Fibroblast of lung (primary cell): ENCODE data around the gene ZFPL1. TPM values are rescaled to one million over a fixed set of nuclear protein-coding genes. Genes with fewer than 3 reads are reported as not detected.

Experiments
- DNase-seq, 2 donors: peaks; one replicate each; pipeline versions ENCODE4 v3.0.0 to v3.0.0-alpha.2; 2010; ENCODE audit warnings: low read depth in 2 of 2
- H2AFZ ChIP-seq: 2 replicates; pipeline ENCODE4 v1.5.1; 2012; ENCODE audit warnings: low read length, control low read depth, inconsistent platforms
- H3K27ac ChIP-seq: 2 replicates; pipeline ENCODE4 v1.5.1; 2011; ENCODE audit warnings: low read length, control low read depth; ENCODE audit not compliant: insufficient read depth
- H3K27me3 ChIP-seq: 2 replicates; pipeline ENCODE4 v1.5.1; 2011; ENCODE audit warnings: mild to moderate bottlenecking, low read length; ENCODE audit not compliant: control insufficient read depth, insufficient read depth
- H3K36me3 ChIP-seq: 2 replicates; pipeline ENCODE4 v1.5.1; 2011; ENCODE audit warnings: low read length; ENCODE audit not compliant: control insufficient read depth, insufficient read depth
- H3K4me1 ChIP-seq: 2 replicates; pipeline ENCODE4 v1.5.1; 2011; ENCODE audit warnings: low read length; ENCODE audit not compliant: control insufficient read depth, insufficient read depth; ENCODE audit errors: extremely low read depth
- H3K4me2 ChIP-seq: 2 replicates; pipeline ENCODE4 v1.5.1; 2011; ENCODE audit warnings: low read length, control low read depth; ENCODE audit not compliant: insufficient read depth; ENCODE audit errors: extremely low read depth
- H3K4me3 ChIP-seq, 4 experiments: fragments of 200-600 bp in 1 of 4; sonication (generic) in 1 of 4; replicated peaks in 1 of 4; 2 replicates each; pipeline ENCODE4 v1.5.1; 2011 to 2016; ENCODE audit warnings: low read length in 4 of 4, low read depth in 3 of 4, mild to moderate bottlenecking in 3 of 4, control low read depth in 2 of 4, inconsistent platforms in 1 of 4, mixed read lengths in 1 of 4; ENCODE audit not compliant: insufficient read depth in 1 of 4; ENCODE audit errors: control extremely low read depth in 1 of 4
- H3K79me2 ChIP-seq: 2 replicates; pipeline ENCODE4 v1.5.1; 2012; ENCODE audit warnings: mild to moderate bottlenecking, low read length, inconsistent platforms; ENCODE audit not compliant: control insufficient read depth, insufficient read depth
- H3K9ac ChIP-seq: 2 replicates; pipeline ENCODE4 v1.5.1; 2011; ENCODE audit warnings: mild to moderate bottlenecking, low read length, control low read depth; ENCODE audit not compliant: insufficient read depth
- H3K9me3 ChIP-seq: 2 replicates; pipeline ENCODE4 v1.5.1; 2012; ENCODE audit warnings: low read depth, low read length; ENCODE audit not compliant: control insufficient read depth, insufficient read depth
- H4K20me1 ChIP-seq: 2 replicates; pipeline ENCODE4 v1.5.1; 2011; ENCODE audit warnings: low read length; ENCODE audit not compliant: control insufficient read depth, insufficient read depth; ENCODE audit errors: extremely low read depth
- CTCF ChIP-seq, 2 donors: IDR thresholded peaks in 1 of 2; conservative IDR thresholded peaks in 1 of 2; 1 replicate in 1 of 2; 2 replicates in 1 of 2; pipeline ENCODE4 v1.5.1; 2011 to 2012; ENCODE audit warnings: low read length in 2 of 2, control low read depth in 1 of 2, inconsistent platforms in 1 of 2, low read depth in 1 of 2, mild to moderate bottlenecking in 1 of 2
- EZH2 ChIP-seq: IDR thresholded peaks from 2 replicates; pipeline ENCODE4 v1.5.1; 2012; ENCODE audit warnings: low read length, control low read depth, mild to moderate bottlenecking; ENCODE audit errors: missing control alignments
- polyA plus RNA-seq, 2 donors: library from polyadenylated mRNA; depleted of rRNA in 1 of 2; stranded (reverse) in 1 of 2; unstranded in 1 of 2; fragments of >200 nt; gene quantifications; 2 replicates each; pipeline ENCODE4 v1.2.1, GENCODE V29; 2011 to 2012; ENCODE audit warnings: missing spikeins in 1 of 2
- total RNA-seq: library from RNA; depleted of rRNA; stranded (reverse); fragments of >200 nt; gene quantifications from 2 replicates; pipeline ENCODE4 v1.2.1, GENCODE V29; 2014

ZFPL1 gene
- total and polyA plus RNA-seq, 2 donors (not counting 1 experiment from before 2014, with no cell fraction given): 30.8 to 36.0 TPM

- no peak for TF ChIP-seq CTCF (conservative IDR thresholded peaks at IDR 0.05 in 1 of 2, IDR thresholded peaks at IDR 0.05 in 1 of 2; ENCODE audit: low read depth in 1 of 2, low read length in 2 of 2)
- no peak for TF ChIP-seq EZH2
- no peaks in the 10 kb centered on the region for H4K20me1 ChIP-seq
- H3K27ac ChIP-seq: peak overlapping the region; percentile 85
- H3K4me1 ChIP-seq: peaks cover 11% of the 10 kb centered on the region
- DNase-seq: no peak
- H3K4me2 ChIP-seq: peak overlapping the region; percentile 98
- peak overlapping the region; percentile 88 for H2AFZ ChIP-seq
- peak overlapping the region; percentile 71 to 91 (median 84) for H3K4me3 ChIP-seq
- H3K79me2 ChIP-seq: peaks cover 44% of the 10 kb centered on the region
- H3K27me3 ChIP-seq: no peaks in the 10 kb centered on the region
- H3K9me3 ChIP-seq: no peaks in the 10 kb centered on the region
- peaks cover 17% of the 10 kb centered on the region for H3K36me3 ChIP-seq
- peak overlapping the region; percentile 95 for H3K9ac ChIP-seq
These were observed 738 bp upstream of the ZFPL1 start for GRCh38 chr11:65083134-65083833.

DNA sequence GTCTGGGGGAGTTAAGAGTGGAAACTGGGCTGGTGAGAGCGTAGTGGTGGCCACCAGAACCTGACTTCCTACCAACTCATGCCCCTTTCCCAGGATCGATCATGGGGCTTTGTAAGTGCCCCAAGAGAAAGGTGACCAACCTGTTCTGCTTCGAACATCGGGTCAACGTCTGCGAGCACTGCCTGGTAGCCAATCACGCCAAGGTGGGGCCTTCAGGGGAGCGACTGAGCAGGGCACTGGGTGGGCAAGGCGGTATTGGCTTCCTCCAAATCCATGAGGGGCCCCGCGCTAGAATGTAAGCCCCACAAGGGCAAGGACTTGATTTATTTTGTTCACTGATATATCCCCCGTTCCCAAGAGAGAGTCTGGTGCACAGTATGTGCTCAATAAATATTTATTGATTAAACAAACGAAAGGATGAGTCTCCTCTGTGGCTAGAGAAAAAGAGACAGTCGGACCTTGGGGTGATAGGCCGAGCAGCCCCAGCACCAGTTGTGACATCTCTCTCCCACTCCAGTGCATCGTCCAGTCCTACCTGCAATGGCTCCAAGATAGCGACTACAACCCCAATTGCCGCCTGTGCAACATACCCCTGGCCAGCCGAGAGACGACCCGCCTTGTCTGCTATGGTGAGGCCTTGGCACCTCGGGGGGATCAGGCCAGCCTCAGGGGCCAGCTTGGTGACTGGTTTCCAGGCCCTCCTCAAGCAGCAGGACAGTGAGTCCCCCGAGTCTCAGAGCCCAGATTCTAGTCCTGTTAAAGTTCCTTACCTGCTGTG is 765 bp downstream of the ZFPL1 start:
- Histone ChIP-seq H3K9me3 (no peaks in the 10 kb centered on the region), H3K36me3 (peaks cover 21% of the 10 kb centered on the region), H3K9ac (peak overlapping the region; percentile 95), H2AFZ (no peak overlapping the region), H3K79me2 (peaks cover 40% of the 10 kb centered on the region), H3K27ac (peak overlapping the region; percentile 85), H4K20me1 (no peaks in the 10 kb centered on the region), H3K4me2 (peak overlapping the region; percentile 59), H3K27me3 (no peaks in the 10 kb centered on the region), H3K4me3 (peak overlapping the region; percentile 71 to 91 (median 84)), H3K4me1 (peaks cover 11% of the 10 kb centered on the region)
- no peak for DNase-seq
- TF ChIP-seq CTCF (conservative IDR thresholded peaks at IDR 0.05 in 1 of 2, IDR thresholded peaks at IDR 0.05 in 1 of 2; ENCODE audit: low read depth in 1 of 2, low read length in 2 of 2) (no peak), EZH2 (no peak)

- Histone ChIP-seq H3K9me3 (no peaks in the 10 kb centered on the region), H3K4me1 (peaks cover 11% of the 10 kb centered on the region), H3K9ac (no peak overlapping the region), H2AFZ (no peak overlapping the region), H3K27ac (no peak overlapping the region), H4K20me1 (no peaks in the 10 kb centered on the region), H3K79me2 (peaks cover 38% of the 10 kb centered on the region), H3K27me3 (no peaks in the 10 kb centered on the region), H3K4me3 (peak overlapping the region in 2 of 4 experiments; percentile 90 to 91), H3K36me3 (peaks cover 21% of the 10 kb centered on the region), H3K4me2 (peak overlapping the region; percentile 59)
- TF ChIP-seq EZH2 (no peak), CTCF (conservative IDR thresholded peaks at IDR 0.05 in 1 of 2, IDR thresholded peaks at IDR 0.05 in 1 of 2; ENCODE audit: low read depth in 1 of 2, low read length in 2 of 2) (no peak)
- no peak for DNase-seq
These were observed 1.4 kb downstream of the ZFPL1 start for GRCh38 chr11:65085446-65085845.
